Heart left ventricle (tissue), 16 donors: ENCODE data around the gene PRDM5. TPM values are rescaled to one million over a fixed set of nuclear protein-coding genes. Genes with fewer than 3 reads are reported as not detected.

ENCODE experiments used
- ATAC-seq, 4 donors: fragments of 200-7000 bp; cut with Tn5 transposase; one replicate each; pipeline ENCODE4 v1.9.1; 2020 to 2022; ENCODE audit warnings: moderate library complexity in 4 of 4, mild to moderate bottlenecking in 3 of 4, moderate number of reproducible peaks in 1 of 4
- DNase-seq, 5 donors: peaks; one replicate each; pipeline ENCODE4 v3.0.0-alpha.2; 2020
- H3K27ac ChIP-seq, 12 donors: fragments of 200-600 bp; sonication (generic) in 4 of 12; one replicate each; pipeline versions ENCODE4 v1.5.0 to v1.8.0; 2016 to 2022; ENCODE audit warnings: mild to moderate bottlenecking in 2 of 12
- H3K27me3 ChIP-seq, 9 donors: fragments of 200-600 bp; sonication (generic) in 2 of 9; one replicate each; pipeline versions ENCODE4 v1.5.1 to v1.8.0; 2016 to 2022; ENCODE audit warnings: mild to moderate bottlenecking in 3 of 9
- H3K36me3 ChIP-seq, 9 donors: fragments of 200-600 bp; sonication (generic) in 2 of 9; one replicate each; pipeline versions ENCODE4 v1.5.0 to v1.8.0; 2018 to 2022; ENCODE audit warnings: mild to moderate bottlenecking in 2 of 9
- H3K4me1 ChIP-seq, 12 donors: fragments of 200-600 bp; sonication (generic) in 4 of 12; one replicate each; pipeline versions ENCODE4 v1.5.0 to v1.8.0; 2016 to 2022; ENCODE audit warnings: mild to moderate bottlenecking in 3 of 12
- H3K4me3 ChIP-seq, 12 donors: fragments of 200-600 bp; sonication (generic) in 4 of 12; one replicate each; pipeline versions ENCODE4 v1.5.0 to v1.8.0; 2017 to 2022; ENCODE audit warnings: mild to moderate bottlenecking in 9 of 12, moderate library complexity in 4 of 12
- H3K9me3 ChIP-seq, 12 donors: fragments of 200-600 bp; sonication (generic) in 4 of 12; one replicate each; pipeline versions ENCODE4 v1.5.0 to v1.8.0; 2016 to 2022; ENCODE audit warnings: mild to moderate bottlenecking in 1 of 12
- CTCF ChIP-seq, 12 donors: fragments of 200-600 bp; sonication (generic) in 4 of 12; IDR thresholded peaks; one replicate each; pipeline versions ENCODE4 v1.5.0 to v1.8.0; 2018 to 2022; ENCODE audit warnings: antibody characterized with exemption in 12 of 12, mild to moderate bottlenecking in 5 of 12
- POLR2A ChIP-seq, 2 donors: fragments of 450-650 bp; IDR thresholded peaks; one replicate each; pipeline ENCODE4 v1.6.1; 2017; ENCODE audit warnings: antibody characterized with exemption in 2 of 2, mild to moderate bottlenecking in 2 of 2, moderate library complexity in 2 of 2
- WGBS, 4 donors: extraction: QIAGEN DNeasy Blood & Tissue Kit in 2 of 4; methylation state at CpG; one replicate each; pipeline versions ENCODE4 v1.1.5 to v1.1.7; 2013 to 2018; 5-methylcytosine and 5-hydroxymethylcytosine counted together
- intact Hi-C, 10 donors: fragments of 100-400 bp; cut with DNase I; formaldehyde crosslinking; loops; one replicate each; pipeline versions ENCODE4 v1.11.1 to v1.14.2; 2022
- polyA plus RNA-seq, 2 donors: library from polyadenylated mRNA; stranded (reverse); fragments of 200-250 nt; gene quantifications; one replicate each; pipeline ENCODE4 v1.2.3, GENCODE V29; 2013
- total RNA-seq, 9 donors: library from RNA; depleted of rRNA in 2 of 9; stranded (reverse); fragments of >200 nt in 2 of 9; fragmentation: NEBNext Ultra II Directional in 3 of 9; extraction: Animal tissue kit (Norgen Biotek cat#: 25700) in 3 of 9; gene quantifications; one replicate each; pipeline versions ENCODE4 v1.1.0 to v1.2.4, GENCODE V29; 2016 to 2023
- donor health status: ischemic (EF 13 %, LVEDD 7.1; RV severe dilation, severe dysfunction).
- donor health status: healthy with polysubstance abuse.
- donor health status: DM: no; HTN: yes; CAD: no.
- donor health status: DM: no; HTN: no; CAD: no.
- donor health status: ischemic (EF 25% LVEDD 6.9; RV normal size, moderate dysfunction).
- donor health status: ischemic (EF 25% LVEDD 5.7; RV mildly dilated, moderate dysfunction).
- donor health status: healthy.
- donor health status: DM: yes; HTN: yes; CAD: no.
- donor health status: ischemic (EF 35%, LVEDD 5.7; RV mildly dilated, moderate dysfunction).
- donor health status: nonischemic (EF 11% LVEDD 7.7; RV severe dilation, severe dysfunction).
- donor health status: DM: yes; HTN: yes; CAD: no.
- donor health status: PGD.
- donor health status: ischemic (EF 29% LVEDD 5.4; RV normal size, mild dysfunction).
- donor health status: nonischemic (EF 23%, LVEDD 6.1; RV moderate dilation, normal function).

Gene PRDM5
- total and polyA plus RNA-seq, 11 donors, result 2.0 to 19.7 (median 9.1) TPM

- no peak overlapping the region for H3K27ac ChIP-seq
- H3K27me3 ChIP-seq, result no peaks in the 10 kb centered on the region
- no peak for DNase-seq
- WGBS, 4 donors, result 67 to 79% (median 77%) methylated on average over 4 of the region's 4 CpGs
- no peaks in the 10 kb centered on the region for H3K9me3 ChIP-seq
- H3K4me3 ChIP-seq, result no peak overlapping the region
- no peaks in the 10 kb centered on the region for H3K36me3 ChIP-seq
- no peak for TF ChIP-seq POLR2A (IDR thresholded peaks at IDR 0.05)
- TF ChIP-seq CTCF (IDR thresholded peaks at IDR 0.05), result no peak
- H3K4me1 ChIP-seq, result peaks cover 0 to 21% (median 5%) of the 10 kb centered on the region in 12 donors
- no peak for ATAC-seq
- intact Hi-C loops, result no loop called here
Measured at GRCh38 chr4:120871173-120871572, 51.4 kb downstream of the PRDM5 start.

GRCh38 chr4:120870279-120870673 lies 52.2 kb downstream of the PRDM5 start:
- intact Hi-C loops, result no loop called here
- WGBS, 4 donors, result 84 to 93% (median 90%) methylated on average over 3 of the region's 3 CpGs
- H3K36me3 ChIP-seq, result no peaks in the 10 kb centered on the region
- H3K27ac ChIP-seq, result no peak overlapping the region
- H3K27me3 ChIP-seq, result no peaks in the 10 kb centered on the region
- H3K9me3 ChIP-seq, result no peaks in the 10 kb centered on the region
- TF ChIP-seq POLR2A (IDR thresholded peaks at IDR 0.05) (no peak), CTCF (IDR thresholded peaks at IDR 0.05) (no peak)
- DNase-seq (no peak), ATAC-seq (no peak)
- peaks cover 0 to 18% (median 4%) of the 10 kb centered on the region in 12 donors for H3K4me1 ChIP-seq
- H3K4me3 ChIP-seq, result no peak overlapping the region

GRCh38 chr4:120869613-120870278 lies 52.8 kb downstream of the PRDM5 start:
- ATAC-seq (no peak), DNase-seq (no peak)
- Histone ChIP-seq H3K27ac (no peak overlapping the region), H3K27me3 (no peaks in the 10 kb centered on the region), H3K9me3 (no peaks in the 10 kb centered on the region), H3K4me3 (no peak overlapping the region), H3K36me3 (no peaks in the 10 kb centered on the region), H3K4me1 (peaks cover 0 to 13% (median under 1%) of the 10 kb centered on the region in 12 donors)
- TF ChIP-seq CTCF (IDR thresholded peaks at IDR 0.05) (no peak), POLR2A (IDR thresholded peaks at IDR 0.05) (no peak)
- intact Hi-C loops, result no loop called here
- WGBS, 4 donors, result 62 to 73% (median 63%) methylated on average over 5 of the region's 5 CpGs

GRCh38 chr4:120867506-120867905 lies 55.0 kb downstream of the PRDM5 start:
- H3K36me3 ChIP-seq, result no peaks in the 10 kb centered on the region
- H3K27ac ChIP-seq, result no peak overlapping the region
- H3K4me3 ChIP-seq, result no peak overlapping the region
- intact Hi-C loops, result no loop called here
- no peaks in the 10 kb centered on the region for H3K9me3 ChIP-seq
- peaks cover 0 to 10% (median 0%) of the 10 kb centered on the region in 12 donors for H3K4me1 ChIP-seq
- ATAC-seq (no peak), DNase-seq (no peak)
- TF ChIP-seq CTCF (IDR thresholded peaks at IDR 0.05) (no peak), POLR2A (IDR thresholded peaks at IDR 0.05) (no peak)
- H3K27me3 ChIP-seq, result no peaks in the 10 kb centered on the region
